Nephron progenitor cell (in vitro differentiated cells): ENCODE results near the gene ST3GAL4.
A peak's percentile ranks its signal among the peaks of the same experiment; 100 is the strongest.

Experiments used
- DNase-seq: peaks from one replicate; pipeline ENCODE4 v3.0.0; 2021
- H3K27ac Mint-ChIP-seq: 2 replicates; pipeline ENCODE4 v1.8.0; 2021; ENCODE audit warnings: mild to moderate bottlenecking, moderate library complexity, mixed read lengths
- H3K27me3 Mint-ChIP-seq: 2 replicates; pipeline ENCODE4 v1.8.0; 2021; ENCODE audit warnings: mild to moderate bottlenecking, low read depth, mixed read lengths; ENCODE audit not compliant: poor library complexity
- H3K36me3 Mint-ChIP-seq: 2 replicates; pipeline ENCODE4 v1.8.0; 2021; ENCODE audit warnings: low read depth, mixed read lengths
- H3K4me1 Mint-ChIP-seq: 2 replicates; pipeline ENCODE4 v1.8.0; 2021; ENCODE audit warnings: mixed read lengths
- H3K4me3 Mint-ChIP-seq: 2 replicates; pipeline ENCODE4 v1.8.0; 2021; ENCODE audit warnings: mild to moderate bottlenecking, moderate library complexity, mixed read lengths
- H3K9me3 Mint-ChIP-seq: 2 replicates; pipeline ENCODE4 v1.8.0; 2021; ENCODE audit warnings: mild to moderate bottlenecking, moderate library complexity, mixed read lengths
- TF ChIP-seq, protein P1 (sequence below): fragments of 200-600 bp; sonication (generic); IDR thresholded peaks from 2 replicates; pipeline ENCODE4 v1.5.0; 2021; ENCODE audit warnings: antibody characterized with exemption

The ST3GAL4 gene

DNA sequence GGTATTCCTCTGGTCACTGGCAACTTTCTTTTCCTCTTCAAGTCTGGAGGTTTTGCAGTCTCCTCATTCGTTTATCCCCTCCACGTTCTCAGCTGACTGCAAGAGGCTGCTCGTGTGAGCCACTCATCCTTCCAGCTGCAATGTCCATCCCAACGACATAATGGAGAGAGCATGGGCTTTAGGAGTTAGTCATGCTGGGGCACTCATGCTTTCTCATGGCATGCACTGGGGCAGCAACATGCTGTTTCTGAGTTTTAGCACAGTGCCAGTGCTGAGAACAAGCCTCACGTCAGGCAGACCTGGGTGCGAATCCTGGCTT is 44.5 kb upstream of the ST3GAL4 start:
- Mint-ChIP-seq H3K27me3 (peaks cover 4% of the 10 kb centered on the region), H3K4me1 (peaks cover 35% of the 10 kb centered on the region), H3K27ac (no peak overlapping the region), H3K36me3 (peaks cover 50% of the 10 kb centered on the region), H3K4me3 (no peak overlapping the region), H3K9me3 (peaks cover 10% of the 10 kb centered on the region)
- TF ChIP-seq, protein P1, sequence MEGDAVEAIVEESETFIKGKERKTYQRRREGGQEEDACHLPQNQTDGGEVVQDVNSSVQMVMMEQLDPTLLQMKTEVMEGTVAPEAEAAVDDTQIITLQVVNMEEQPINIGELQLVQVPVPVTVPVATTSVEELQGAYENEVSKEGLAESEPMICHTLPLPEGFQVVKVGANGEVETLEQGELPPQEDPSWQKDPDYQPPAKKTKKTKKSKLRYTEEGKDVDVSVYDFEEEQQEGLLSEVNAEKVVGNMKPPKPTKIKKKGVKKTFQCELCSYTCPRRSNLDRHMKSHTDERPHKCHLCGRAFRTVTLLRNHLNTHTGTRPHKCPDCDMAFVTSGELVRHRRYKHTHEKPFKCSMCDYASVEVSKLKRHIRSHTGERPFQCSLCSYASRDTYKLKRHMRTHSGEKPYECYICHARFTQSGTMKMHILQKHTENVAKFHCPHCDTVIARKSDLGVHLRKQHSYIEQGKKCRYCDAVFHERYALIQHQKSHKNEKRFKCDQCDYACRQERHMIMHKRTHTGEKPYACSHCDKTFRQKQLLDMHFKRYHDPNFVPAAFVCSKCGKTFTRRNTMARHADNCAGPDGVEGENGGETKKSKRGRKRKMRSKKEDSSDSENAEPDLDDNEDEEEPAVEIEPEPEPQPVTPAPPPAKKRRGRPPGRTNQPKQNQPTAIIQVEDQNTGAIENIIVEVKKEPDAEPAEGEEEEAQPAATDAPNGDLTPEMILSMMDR: no peak
- no peak for DNase-seq

DNA sequence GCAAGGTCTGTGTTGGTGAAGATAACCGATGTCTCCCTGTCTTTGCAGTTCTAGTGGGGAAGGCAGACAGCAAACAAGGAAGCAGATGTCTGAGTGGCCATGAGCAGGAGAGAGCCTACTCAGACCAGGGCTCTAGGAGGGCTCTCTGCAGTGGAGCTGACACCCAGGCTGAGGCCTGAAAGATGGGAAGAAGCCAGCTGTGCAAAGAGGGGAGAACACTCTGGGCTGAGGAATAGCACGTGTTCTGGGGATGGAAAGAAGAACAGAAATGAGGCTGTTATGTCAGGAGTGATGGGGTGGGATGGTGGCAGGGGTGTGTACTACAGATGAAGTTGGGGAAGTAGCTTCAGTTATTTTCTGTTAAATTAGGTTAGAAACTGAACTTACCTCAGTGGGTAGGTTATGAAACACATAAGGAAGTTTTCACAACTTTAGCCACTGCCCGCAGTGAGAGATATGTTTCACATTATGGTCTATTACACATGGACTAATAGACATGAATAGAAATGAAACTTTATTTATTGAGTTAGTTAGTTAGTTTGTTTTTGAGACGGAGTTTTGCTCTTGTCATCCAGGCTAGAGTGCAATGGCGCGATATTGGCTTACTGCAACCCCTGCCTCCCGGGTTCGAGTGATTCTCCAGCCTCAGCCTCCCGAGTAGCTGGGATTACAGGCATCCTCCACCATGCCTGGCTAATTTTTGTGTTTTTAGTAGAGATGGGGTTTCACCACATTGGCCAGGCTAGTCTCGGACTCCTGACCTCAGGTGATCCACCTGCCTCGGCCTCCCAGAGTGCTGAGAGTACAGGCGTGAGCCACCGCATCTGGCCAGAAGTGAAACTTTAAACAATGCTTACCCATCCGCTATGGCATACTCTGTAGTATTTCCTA is 43.8 kb upstream of the ST3GAL4 start:
- peaks cover 41% of the 10 kb centered on the region for H3K4me1 Mint-ChIP-seq
- TF ChIP-seq, protein P1: no peak
- no peak overlapping the region for H3K4me3 Mint-ChIP-seq
- peaks cover 16% of the 10 kb centered on the region for H3K9me3 Mint-ChIP-seq
- H3K36me3 Mint-ChIP-seq: peaks cover 54% of the 10 kb centered on the region
- no peak overlapping the region for H3K27ac Mint-ChIP-seq
- peaks cover 4% of the 10 kb centered on the region for H3K27me3 Mint-ChIP-seq
- DNase-seq: no peak

DNA sequence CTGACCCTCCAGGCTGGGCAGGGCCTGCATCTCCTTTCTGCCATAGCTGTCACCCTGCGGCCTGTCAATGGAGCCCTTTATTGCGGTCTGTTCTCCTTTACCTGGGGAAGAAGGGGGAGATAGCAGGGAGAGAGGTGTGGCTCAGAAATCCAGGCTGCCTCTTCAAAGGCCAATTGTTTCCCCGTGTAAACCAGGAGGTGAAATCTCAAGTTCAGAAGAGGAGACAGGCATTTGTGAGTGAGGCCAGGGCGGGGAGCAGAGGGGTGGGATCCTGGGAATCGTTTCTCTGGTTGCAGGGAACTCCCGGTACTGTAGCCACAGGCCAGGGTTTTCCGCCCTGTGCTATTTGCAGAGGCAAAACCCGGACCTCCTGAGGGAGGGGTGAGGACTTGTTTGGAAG is 42.5 kb upstream of the ST3GAL4 start:
- Mint-ChIP-seq H3K36me3 (peaks cover 58% of the 10 kb centered on the region), H3K27ac (no peak overlapping the region), H3K9me3 (peaks cover 20% of the 10 kb centered on the region), H3K27me3 (peaks cover 4% of the 10 kb centered on the region), H3K4me3 (no peak overlapping the region), H3K4me1 (peaks cover 46% of the 10 kb centered on the region)
- no peak for DNase-seq
- TF ChIP-seq, protein P1: no peak

DNA sequence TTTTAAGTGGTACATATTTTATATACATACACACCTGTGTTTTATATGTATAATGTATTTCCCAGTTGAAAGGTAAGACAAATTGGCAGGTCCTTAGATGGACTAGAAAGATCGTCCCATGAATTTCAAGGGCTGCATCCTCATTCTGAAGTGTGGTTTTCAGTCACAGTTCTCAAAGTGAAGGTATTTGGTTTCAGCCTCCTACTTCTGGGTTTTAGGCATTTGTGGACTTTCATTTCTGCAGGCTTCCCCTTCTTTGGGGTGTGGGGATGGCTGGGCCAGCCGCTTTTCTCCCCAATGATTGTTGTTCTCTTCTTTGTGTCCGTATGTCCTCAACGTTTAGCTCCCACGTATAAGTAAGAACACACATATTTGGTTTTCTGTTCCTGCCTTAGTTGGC is 41.7 kb upstream of the ST3GAL4 start:
- DNase-seq: no peak
- H3K9me3 Mint-ChIP-seq: peaks cover 20% of the 10 kb centered on the region
- no peak overlapping the region for H3K27ac Mint-ChIP-seq
- H3K4me3 Mint-ChIP-seq: no peak overlapping the region
- peaks cover 4% of the 10 kb centered on the region for H3K27me3 Mint-ChIP-seq
- peaks cover 53% of the 10 kb centered on the region for H3K36me3 Mint-ChIP-seq
- peaks cover 50% of the 10 kb centered on the region for H3K4me1 Mint-ChIP-seq
- TF ChIP-seq, protein P1: no peak

DNA sequence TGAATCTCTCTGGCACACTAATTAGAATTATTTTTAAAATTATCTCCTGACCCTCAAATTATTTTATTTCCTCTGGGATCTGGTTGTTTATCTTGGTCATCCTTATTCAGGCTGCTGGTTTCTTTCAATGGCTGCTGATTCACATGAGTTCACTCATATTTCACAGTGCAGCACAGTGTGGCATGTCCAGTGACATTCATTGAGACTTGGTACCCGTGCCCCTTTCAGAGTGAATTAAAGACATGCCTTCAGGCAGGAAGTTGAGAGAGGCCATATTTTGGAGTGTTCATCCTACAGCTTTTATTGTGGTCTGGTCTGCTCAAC is 38.1 kb upstream of the ST3GAL4 start:
- TF ChIP-seq, protein P1: no peak
- Mint-ChIP-seq H3K4me3 (no peak overlapping the region), H3K27me3 (peaks cover 4% of the 10 kb centered on the region), H3K27ac (peak overlapping the region; percentile 95), H3K9me3 (peaks cover 20% of the 10 kb centered on the region), H3K36me3 (peaks cover 61% of the 10 kb centered on the region), H3K4me1 (peaks cover 53% of the 10 kb centered on the region)
- DNase-seq: no peak
